ENCODE data around the gene BMP7.
A peak's percentile ranks its signal among the peaks of the same experiment; 100 is the strongest.

The BMP7 gene

DNA sequence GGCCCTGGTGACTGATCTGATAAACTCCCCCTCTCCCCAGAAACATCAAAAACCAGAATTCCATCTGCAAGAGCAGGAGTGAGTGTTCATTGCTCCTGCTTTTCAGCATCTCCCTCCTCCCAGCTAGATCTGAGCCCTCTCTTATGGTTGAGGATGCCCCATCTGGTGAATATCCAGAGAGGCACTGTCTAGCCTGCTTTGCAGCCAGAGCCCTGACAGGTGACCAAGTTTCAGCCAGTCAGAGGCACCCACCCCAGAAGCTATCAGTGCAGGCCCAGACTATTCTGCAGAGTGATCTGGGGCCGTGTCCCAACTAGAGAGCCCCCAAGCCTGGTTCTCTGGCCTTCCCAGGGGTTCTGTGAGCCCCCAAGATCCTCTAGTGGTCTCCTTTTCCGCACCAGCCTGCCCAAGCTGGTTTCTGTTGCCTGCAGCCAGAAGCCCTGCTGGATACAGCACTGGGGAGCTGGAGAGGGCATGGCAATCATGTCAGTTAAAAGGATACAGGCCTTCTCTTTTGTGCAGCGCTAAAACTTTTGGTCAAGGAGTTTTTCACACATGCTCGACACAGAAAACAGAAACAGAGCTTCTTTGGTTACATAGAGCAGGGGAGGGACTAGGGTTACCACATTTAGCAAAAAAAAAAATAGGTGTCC, 6.6 kb upstream of the BMP7 start (continued):
- TF ChIP-seq, protein P1, sequence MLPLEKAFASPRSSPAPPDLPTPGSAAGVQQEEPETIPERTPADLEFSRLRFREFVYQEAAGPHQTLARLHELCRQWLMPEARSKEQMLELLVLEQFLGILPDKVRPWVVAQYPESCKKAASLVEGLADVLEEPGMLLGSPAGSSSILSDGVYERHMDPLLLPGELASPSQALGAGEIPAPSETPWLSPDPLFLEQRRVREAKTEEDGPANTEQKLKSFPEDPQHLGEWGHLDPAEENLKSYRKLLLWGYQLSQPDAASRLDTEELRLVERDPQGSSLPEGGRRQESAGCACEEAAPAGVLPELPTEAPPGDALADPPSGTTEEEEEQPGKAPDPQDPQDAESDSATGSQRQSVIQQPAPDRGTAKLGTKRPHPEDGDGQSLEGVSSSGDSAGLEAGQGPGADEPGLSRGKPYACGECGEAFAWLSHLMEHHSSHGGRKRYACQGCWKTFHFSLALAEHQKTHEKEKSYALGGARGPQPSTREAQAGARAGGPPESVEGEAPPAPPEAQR (tag by site-specific recombination; IDR thresholded peaks at IDR 0.05): no peak
- TF ChIP-seq ZBTB17 (tag by site-specific recombination; IDR thresholded peaks at IDR 0.05): 0 out of 2 replicates have a peak, but pooled peaks have one; percentile 44
- no peak for TF ChIP-seq ZNF266 (tag by site-specific recombination; IDR thresholded peaks at IDR 0.05; ENCODE audit: low read depth)
- no peak for TF ChIP-seq EGR2 (tag by site-specific recombination; IDR thresholded peaks at IDR 0.05; ENCODE audit: low read depth)
- TF ChIP-seq, protein P2, sequence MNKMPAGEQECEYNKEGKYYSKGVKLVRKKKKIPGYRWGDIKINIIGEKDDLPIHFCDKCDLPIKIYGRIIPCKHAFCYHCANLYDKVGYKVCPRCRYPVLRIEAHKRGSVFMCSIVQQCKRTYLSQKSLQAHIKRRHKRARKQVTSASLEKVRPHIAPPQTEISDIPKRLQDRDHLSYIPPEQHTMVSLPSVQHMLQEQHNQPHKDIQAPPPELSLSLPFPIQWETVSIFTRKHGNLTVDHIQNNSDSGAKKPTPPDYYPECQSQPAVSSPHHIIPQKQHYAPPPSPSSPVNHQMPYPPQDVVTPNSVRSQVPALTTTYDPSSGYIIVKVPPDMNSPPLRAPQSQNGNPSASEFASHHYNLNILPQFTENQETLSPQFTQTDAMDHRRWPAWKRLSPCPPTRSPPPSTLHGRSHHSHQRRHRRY (tag by site-specific recombination; IDR thresholded peaks at IDR 0.05): no peak
- no peak for TF ChIP-seq ZNF157 (tag by site-specific recombination; IDR thresholded peaks at IDR 0.05)
- TF ChIP-seq ZNF843 (tag by site-specific recombination; IDR thresholded peaks at IDR 0.05): no peak
- TF ChIP-seq ZNF433 (tag by site-specific recombination; IDR thresholded peaks at IDR 0.05; ENCODE audit: low read depth): no peak
- no peak for TF ChIP-seq ZNF514 (tag by site-specific recombination; IDR thresholded peaks at IDR 0.05)
- TF ChIP-seq ZNF24 (tag by site-specific recombination; IDR thresholded peaks at IDR 0.05): no peak

- ChIA-PET POLR2A (no interaction called here), CTCF (interaction anchor here (0.6 kb wide), 1 partner anchor 39 kb away, joined by 3 read pairs; no protein-coding TSS in a partner anchor)
- no peak overlapping the region for H3K27ac ChIP-seq (ENCODE audit: extremely low read depth, low read depth, low read length)
- H3K9me3 ChIP-seq (ENCODE audit: control insufficient read depth, insufficient read depth, low read depth, low read length): no peaks in the 10 kb centered on the region
- H3K4me1 ChIP-seq (ENCODE audit: control insufficient read depth, insufficient read depth, low read length): 0 out of 2 replicates have a peak, but pooled peaks cover 2% of the 10 kb centered on the region
- H3K4me3 ChIP-seq (ENCODE audit: low read depth, low read length): no peak overlapping the region
- H3K36me3 ChIP-seq (ENCODE audit: control insufficient read depth in 2 of 2, insufficient read depth in 1 of 2, low read length in 2 of 2): no peaks in the 10 kb centered on the region
- TF ChIP-seq, protein P3, sequence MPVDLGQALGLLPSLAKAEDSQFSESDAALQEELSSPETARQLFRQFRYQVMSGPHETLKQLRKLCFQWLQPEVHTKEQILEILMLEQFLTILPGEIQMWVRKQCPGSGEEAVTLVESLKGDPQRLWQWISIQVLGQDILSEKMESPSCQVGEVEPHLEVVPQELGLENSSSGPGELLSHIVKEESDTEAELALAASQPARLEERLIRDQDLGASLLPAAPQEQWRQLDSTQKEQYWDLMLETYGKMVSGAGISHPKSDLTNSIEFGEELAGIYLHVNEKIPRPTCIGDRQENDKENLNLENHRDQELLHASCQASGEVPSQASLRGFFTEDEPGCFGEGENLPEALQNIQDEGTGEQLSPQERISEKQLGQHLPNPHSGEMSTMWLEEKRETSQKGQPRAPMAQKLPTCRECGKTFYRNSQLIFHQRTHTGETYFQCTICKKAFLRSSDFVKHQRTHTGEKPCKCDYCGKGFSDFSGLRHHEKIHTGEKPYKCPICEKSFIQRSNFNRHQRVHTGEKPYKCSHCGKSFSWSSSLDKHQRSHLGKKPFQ (tag by site-specific recombination; IDR thresholded peaks at IDR 0.05): no peak
- TF ChIP-seq ZNF157 (tag by site-specific recombination; IDR thresholded peaks at IDR 0.05): no peak
- TF ChIP-seq ZNF223 (tag by site-specific recombination; IDR thresholded peaks at IDR 0.05): no peak
- TF ChIP-seq, protein P4, sequence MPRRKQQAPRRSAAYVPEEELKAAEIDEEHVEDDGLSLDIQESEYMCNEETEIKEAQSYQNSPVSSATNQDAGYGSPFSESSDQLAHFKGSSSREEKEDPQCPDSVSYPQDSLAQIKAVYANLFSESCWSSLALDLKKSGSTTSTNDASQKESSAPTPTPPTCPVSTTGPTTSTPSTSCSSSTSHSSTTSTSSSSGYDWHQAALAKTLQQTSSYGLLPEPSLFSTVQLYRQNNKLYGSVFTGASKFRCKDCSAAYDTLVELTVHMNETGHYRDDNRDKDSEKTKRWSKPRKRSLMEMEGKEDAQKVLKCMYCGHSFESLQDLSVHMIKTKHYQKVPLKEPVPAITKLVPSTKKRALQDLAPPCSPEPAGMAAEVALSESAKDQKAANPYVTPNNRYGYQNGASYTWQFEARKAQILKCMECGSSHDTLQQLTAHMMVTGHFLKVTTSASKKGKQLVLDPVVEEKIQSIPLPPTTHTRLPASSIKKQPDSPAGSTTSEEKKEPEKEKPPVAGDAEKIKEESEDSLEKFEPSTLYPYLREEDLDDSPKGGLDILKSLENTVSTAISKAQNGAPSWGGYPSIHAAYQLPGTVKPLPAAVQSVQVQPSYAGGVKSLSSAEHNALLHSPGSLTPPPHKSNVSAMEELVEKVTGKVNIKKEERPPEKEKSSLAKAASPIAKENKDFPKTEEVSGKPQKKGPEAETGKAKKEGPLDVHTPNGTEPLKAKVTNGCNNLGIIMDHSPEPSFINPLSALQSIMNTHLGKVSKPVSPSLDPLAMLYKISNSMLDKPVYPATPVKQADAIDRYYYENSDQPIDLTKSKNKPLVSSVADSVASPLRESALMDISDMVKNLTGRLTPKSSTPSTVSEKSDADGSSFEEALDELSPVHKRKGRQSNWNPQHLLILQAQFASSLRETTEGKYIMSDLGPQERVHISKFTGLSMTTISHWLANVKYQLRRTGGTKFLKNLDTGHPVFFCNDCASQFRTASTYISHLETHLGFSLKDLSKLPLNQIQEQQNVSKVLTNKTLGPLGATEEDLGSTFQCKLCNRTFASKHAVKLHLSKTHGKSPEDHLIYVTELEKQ (tag by site-specific recombination; IDR thresholded peaks at IDR 0.05; ENCODE audit: borderline replicate concordance): no peak
- TF ChIP-seq WT1 (tag by site-specific recombination; IDR thresholded peaks at IDR 0.05): no peak
- no peak for TF ChIP-seq IKZF3 (tag by site-specific recombination; IDR thresholded peaks at IDR 0.05)
- no peak for TF ChIP-seq ZNF548 (tag by site-specific recombination; IDR thresholded peaks at IDR 0.05)
- TF ChIP-seq ZSCAN23 (tag by site-specific recombination; IDR thresholded peaks at IDR 0.05): no peak
- TF ChIP-seq ZNF513 (tag by site-specific recombination; IDR thresholded peaks at IDR 0.05): no peak
- no peak for TF ChIP-seq ZNF169 (tag by site-specific recombination; IDR thresholded peaks at IDR 0.05)
- TF ChIP-seq ZNF747 (tag by site-specific recombination; IDR thresholded peaks at IDR 0.05): no peak
- TF ChIP-seq ZNF701 (tag by site-specific recombination; IDR thresholded peaks at IDR 0.05): no peak
- TF ChIP-seq ZNF529 (tag by site-specific recombination; IDR thresholded peaks at IDR 0.05; ENCODE audit: insufficient replicate concordance): no peak
- TF ChIP-seq, protein P5, sequence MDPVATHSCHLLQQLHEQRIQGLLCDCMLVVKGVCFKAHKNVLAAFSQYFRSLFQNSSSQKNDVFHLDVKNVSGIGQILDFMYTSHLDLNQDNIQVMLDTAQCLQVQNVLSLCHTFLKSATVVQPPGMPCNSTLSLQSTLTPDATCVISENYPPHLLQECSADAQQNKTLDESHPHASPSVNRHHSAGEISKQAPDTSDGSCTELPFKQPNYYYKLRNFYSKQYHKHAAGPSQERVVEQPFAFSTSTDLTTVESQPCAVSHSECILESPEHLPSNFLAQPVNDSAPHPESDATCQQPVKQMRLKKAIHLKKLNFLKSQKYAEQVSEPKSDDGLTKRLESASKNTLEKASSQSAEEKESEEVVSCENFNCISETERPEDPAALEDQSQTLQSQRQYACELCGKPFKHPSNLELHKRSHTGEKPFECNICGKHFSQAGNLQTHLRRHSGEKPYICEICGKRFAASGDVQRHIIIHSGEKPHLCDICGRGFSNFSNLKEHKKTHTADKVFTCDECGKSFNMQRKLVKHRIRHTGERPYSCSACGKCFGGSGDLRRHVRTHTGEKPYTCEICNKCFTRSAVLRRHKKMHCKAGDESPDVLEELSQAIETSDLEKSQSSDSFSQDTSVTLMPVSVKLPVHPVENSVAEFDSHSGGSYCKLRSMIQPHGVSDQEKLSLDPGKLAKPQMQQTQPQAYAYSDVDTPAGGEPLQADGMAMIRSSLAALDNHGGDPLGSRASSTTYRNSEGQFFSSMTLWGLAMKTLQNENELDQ (tag by site-specific recombination; IDR thresholded peaks at IDR 0.05; ENCODE audit: low read depth): no peak
Measured at GRCh38 chr20:57270204-57270984, 4.0 kb upstream of the BMP7 start.
